ENCODE results near the gene RAB43.
"Not testable (repeated sequence)": the region's sequence is repeated elsewhere in the genome, so short reads cannot be mapped to it uniquely, and the experiment has no call there.

Gene RAB43

GRCh38 chr3:129121792-129122411 lies at the start of gene RAB43:
RAB43 (minus strand) TSS chr3:129121804; CDS start chr3:129121489, 315 bp downstream.
- peak; percentile 85 for DNase-seq (ENCODE audit: low spot score)

GRCh38 chr3:129166579-129167332 lies 45.2 kb upstream of the RAB43 start:
- DNase-seq (ENCODE audit: low spot score), result no peak

GRCh38 chr3:129165594-129165993 lies 44.0 kb upstream of the RAB43 start:
- DNase-seq (ENCODE audit: low spot score), result not testable (repeated sequence)

- DNase-seq (ENCODE audit: low spot score), result no peak
Measured at GRCh38 chr3:129164500-129164899, 42.9 kb upstream of the RAB43 start.

GRCh38 chr3:129162729-129163579 lies 41.4 kb upstream of the RAB43 start:
- no peak for DNase-seq (ENCODE audit: low spot score)

GRCh38 chr3:129161860-129162271 lies 40.3 kb upstream of the RAB43 start:
- no peak for DNase-seq (ENCODE audit: low spot score)

GRCh38 chr3:129160891-129161859 lies 39.6 kb upstream of the RAB43 start, which contains the start of gene ISY1:
ISY1 (minus strand) TSS chr3:129161063; CDS start chr3:129160975, 88 bp downstream.
- peak; percentile 92 for DNase-seq (ENCODE audit: low spot score)

GRCh38 chr3:129144786-129145185 lies 23.2 kb upstream of the RAB43 start:
- no peak for DNase-seq (ENCODE audit: low spot score)

GRCh38 chr3:129141011-129141410 lies 19.4 kb upstream of the RAB43 start:
- not testable (repeated sequence) for DNase-seq (ENCODE audit: low spot score)

- no peak for DNase-seq (ENCODE audit: low spot score)
Measured at GRCh38 chr3:129139911-129140310, 18.3 kb upstream of the RAB43 start.

- DNase-seq (ENCODE audit: low spot score), result not testable (repeated sequence)
Measured at GRCh38 chr3:129136275-129136674, 14.7 kb upstream of the RAB43 start.

GRCh38 chr3:129132097-129132866 lies 10.7 kb upstream of the RAB43 start:
- DNase-seq (ENCODE audit: low spot score), result no peak

- DNase-seq (ENCODE audit: low spot score), result no peak
Measured at GRCh38 chr3:129131465-129132088, 10.0 kb upstream of the RAB43 start.

GRCh38 chr3:129130291-129130813 lies 8.7 kb upstream of the RAB43 start:
- no peak for DNase-seq (ENCODE audit: low spot score)

- no peak for DNase-seq (ENCODE audit: low spot score)
Measured at GRCh38 chr3:129128357-129129155, 7.0 kb upstream of the RAB43 start.

- no peak for DNase-seq (ENCODE audit: low spot score)
Measured at GRCh38 chr3:129126726-129127280, 5.2 kb upstream of the RAB43 start.

GRCh38 chr3:129123314-129124060 lies 1.9 kb upstream of the RAB43 start:
- DNase-seq (ENCODE audit: low spot score), result peak; percentile 14

Measured in CD4-positive, alpha-beta T cell treated with Interleukin-15 for 4 hours (primary cell).